HepG2 (cell line): ENCODE results near the gene HADH. TPM values are rescaled to one million over a fixed set of nuclear protein-coding genes. Genes with fewer than 3 reads are reported as not detected.

Experiments
- ETV5 ChIP-seq: IDR thresholded peaks from 2 replicates; pipeline ENCODE4 v1.6.1; 2018; ENCODE audit warnings: missing biosample characterization, missing genetic modification reagents, inconsistent platforms, borderline replicate concordance
- FOSL2 ChIP-seq: sonication (generic); formaldehyde crosslinking; IDR thresholded peaks from 2 replicates; pipeline ENCODE4 v1.4.0; 2020; ENCODE audit warnings: missing genetic modification reagents
- HMG20B ChIP-seq: conservative IDR thresholded peaks from 2 replicates; pipeline ENCODE4 v1.6.1; 2016; ENCODE audit warnings: missing genetic modification reagents, missing compliant biosample characterization
- HNF4A ChIP-seq: sonication (generic); formaldehyde crosslinking; IDR thresholded peaks from 2 replicates; pipeline ENCODE4 v1.4.0; 2020; ENCODE audit warnings: missing genetic modification reagents
- MTA1 ChIP-seq: sonication (generic); formaldehyde crosslinking; IDR thresholded peaks from 2 replicates; pipeline ENCODE4 v1.4.0; 2020; ENCODE audit warnings: missing genetic modification reagents, mild to moderate bottlenecking, borderline replicate concordance
- NFE2L2 ChIP-seq: fragments of 150-350 bp; IDR thresholded peaks from 2 replicates; pipeline ENCODE4 v1.6.1; 2014; ENCODE audit warnings: low read length
- NR2F6 ChIP-seq, 2 experiments: IDR thresholded peaks; 2 replicates each; pipeline ENCODE4 v1.6.1; 2016; ENCODE audit warnings: antibody characterized with exemption in 1 of 2, mild to moderate bottlenecking in 1 of 2
- POGZ ChIP-seq: sonication (generic); formaldehyde crosslinking; IDR thresholded peaks from 2 replicates; pipeline ENCODE4 v1.4.0; 2020; ENCODE audit warnings: mild to moderate bottlenecking, missing genetic modification reagents
- RCOR2 ChIP-seq: IDR thresholded peaks from 2 replicates; pipeline ENCODE4 v1.6.1; 2016; ENCODE audit warnings: missing biosample characterization, missing genetic modification reagents
- RFX5 ChIP-seq: IDR thresholded peaks from 2 replicates; pipeline ENCODE4 v1.6.1; 2011; ENCODE audit warnings: low read depth, low read length, improper control_type of control experiment
- SETDB1 ChIP-seq: sonication (generic); formaldehyde crosslinking; IDR thresholded peaks from 2 replicates; pipeline ENCODE4 v1.5.1; 2020; ENCODE audit warnings: missing genetic modification reagents, mild to moderate bottlenecking, borderline replicate concordance
- TBL1XR1 ChIP-seq: fragments of 150-350 bp; IDR thresholded peaks from 2 replicates; pipeline ENCODE4 v1.6.1; 2014; ENCODE audit warnings: borderline replicate concordance, low read length; ENCODE audit not compliant: partially characterized antibody
- TFDP1 ChIP-seq: IDR thresholded peaks from 2 replicates; pipeline ENCODE4 v1.6.1; 2016; ENCODE audit warnings: missing compliant biosample characterization, missing genetic modification reagents, borderline replicate concordance
- TFE3 ChIP-seq: IDR thresholded peaks from 2 replicates; pipeline ENCODE4 v1.6.1; 2016
- TOPORS ChIP-seq: sonication (generic); formaldehyde crosslinking; IDR thresholded peaks from 2 replicates; pipeline ENCODE4 v1.8.0; 2023; ENCODE audit warnings: mild to moderate bottlenecking, missing genetic modification reagents
- USF2 ChIP-seq, 2 experiments: sonication (generic) in 1 of 2; formaldehyde crosslinking in 1 of 2; IDR thresholded peaks; 2 replicates each; pipeline versions ENCODE4 v1.5.1 to v1.6.1; 2011 to 2020; ENCODE audit warnings: borderline replicate concordance in 1 of 2, low read depth in 1 of 2, low read length in 1 of 2, mild to moderate bottlenecking in 1 of 2, missing genetic modification reagents in 1 of 2, moderate library complexity in 1 of 2
- ZFX ChIP-seq: sonication (generic); formaldehyde crosslinking; IDR thresholded peaks from 2 replicates; pipeline ENCODE4 v1.4.0; 2020; ENCODE audit warnings: mild to moderate bottlenecking, low read depth, missing genetic modification reagents, moderate library complexity
- ZNF101 ChIP-seq: sonication (generic); formaldehyde crosslinking; IDR thresholded peaks from 2 replicates; pipeline ENCODE4 v1.4.0; 2020; ENCODE audit warnings: mild to moderate bottlenecking, low read depth, missing genetic modification reagents, borderline replicate concordance
- ZNF296 ChIP-seq: sonication (generic); formaldehyde crosslinking; conservative IDR thresholded peaks from 2 replicates; pipeline ENCODE4 v1.5.0; 2020; ENCODE audit warnings: mild to moderate bottlenecking, missing genetic modification reagents
- ZNF772 ChIP-seq: sonication (generic); formaldehyde crosslinking; IDR thresholded peaks from 2 replicates; pipeline ENCODE4 v1.5.0; 2020; ENCODE audit warnings: mild to moderate bottlenecking, missing genetic modification reagents
- ZSCAN21 ChIP-seq: sonication (generic); formaldehyde crosslinking; IDR thresholded peaks from 2 replicates; pipeline ENCODE4 v1.8.0; 2022; ENCODE audit warnings: mild to moderate bottlenecking, missing genetic modification reagents, moderate library complexity, borderline replicate concordance
- polyA plus RNA-seq, 8 experiments: library from polyadenylated mRNA; depleted of rRNA in 3 of 8; stranded (reverse) in 7 of 8; unstranded in 1 of 8; fragments of >200 nt; fragmentation: Illumina TruSeq in 4 of 8; extraction: Trizol in 4 of 8; gene quantifications; 2 replicates each; pipeline versions ENCODE4 v1.2.1 to v1.2.3, GENCODE V29; 2011 to 2016; ENCODE audit warnings: low read depth in 4 of 8, missing spikeins in 1 of 8, mixed read lengths in 1 of 8; ENCODE audit not compliant: insufficient read depth in 1 of 8
- total RNA-seq, 5 experiments: library from RNA; depleted of rRNA; stranded (reverse); fragments of >200 nt; fragmentation: Illumina TruSeq; extraction: Trizol; gene quantifications; 2 replicates each; pipeline ENCODE4 v1.2.3, GENCODE V29; 2016; ENCODE audit warnings: low read depth in 1 of 5
- TF ChIP-seq, protein P1 (sequence below): sonication (generic); formaldehyde crosslinking; IDR thresholded peaks from 2 replicates; pipeline ENCODE4 v1.5.0; 2020; ENCODE audit warnings: missing genetic modification reagents
- TF ChIP-seq, protein P2 (sequence below): sonication (generic); formaldehyde crosslinking; IDR thresholded peaks from 2 replicates; pipeline ENCODE4 v1.5.0; 2020; ENCODE audit warnings: missing genetic modification reagents, mild to moderate bottlenecking, borderline replicate concordance

The HADH gene
- total and polyA plus RNA-seq, 2 of the 13 experiments (the other 11 are each of a cell fraction or from before 2014, with no cell fraction given), result 29.6 to 33.9 TPM

DNA sequence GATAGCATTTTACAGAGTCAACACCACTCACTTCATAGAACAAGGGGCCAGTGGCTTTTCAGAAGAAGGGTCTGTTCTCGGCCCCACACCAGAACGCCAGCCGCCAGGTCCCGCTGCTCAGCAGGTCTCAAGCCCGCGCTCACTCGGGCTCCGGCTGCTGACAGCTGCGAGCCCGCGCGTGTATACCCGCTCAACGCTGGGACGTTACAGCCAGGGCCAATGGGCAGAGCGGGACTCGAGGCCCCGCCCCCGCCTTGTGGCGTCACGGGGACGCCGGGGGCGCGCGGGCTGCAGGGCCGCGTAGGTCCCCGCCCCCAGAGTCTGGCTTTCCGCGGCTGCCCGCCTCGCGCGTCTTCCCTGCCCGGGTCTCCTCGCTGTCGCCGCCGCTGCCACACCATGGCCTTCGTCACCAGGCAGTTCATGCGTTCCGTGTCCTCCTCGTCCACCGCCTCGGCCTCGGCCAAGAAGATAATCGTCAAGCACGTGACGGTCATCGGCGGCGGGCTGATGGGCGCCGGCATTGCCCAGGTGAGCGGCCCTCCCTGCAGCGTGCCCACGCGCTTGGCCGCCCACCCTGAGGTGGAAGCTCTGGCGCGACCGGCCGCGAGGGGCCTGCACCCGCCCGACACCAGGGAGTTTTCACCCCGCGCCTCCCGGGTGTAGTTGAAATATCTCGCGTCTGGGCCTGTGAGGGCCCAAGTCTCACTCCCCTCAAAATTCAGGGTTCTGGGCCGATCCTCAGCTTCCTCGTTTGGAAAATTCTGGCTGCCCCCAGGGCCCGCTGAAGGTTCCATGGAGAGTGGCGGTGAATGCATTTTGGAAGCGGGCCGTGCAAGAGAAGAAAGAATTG lies at the start of gene HADH (continued):
- TF ChIP-seq RCOR2 (CRISPR knock-in tag) (no peak), ZNF772 (no peak), RFX5 (no peak), ZFX (peak; percentile 91), HNF4A (CRISPR knock-in tag) (no peak), TBL1XR1 (no peak), USF2 (IDR thresholded peaks at IDR 0.05; ENCODE audit: low read depth, low read length) (no peak), USF2 (CRISPR knock-in tag; IDR thresholded peaks at IDR 0.05; ENCODE audit: borderline replicate concordance) (no peak), MTA1 (CRISPR knock-in tag) (peak; percentile 53; the same call in 1 of the 2 replicates), FOSL2 (CRISPR knock-in tag) (no peak), ETV5 (0 out of 2 replicates have a peak, but pooled peaks have one; percentile 31), ZSCAN21 (peak; percentile 94), POGZ (peak; percentile 83), SETDB1 (no peak), HMG20B (no peak), TFDP1 (CRISPR knock-in tag) (peak; percentile 94; the same call in 1 of the 2 replicates), ZNF101 (CRISPR knock-in tag) (no peak), NR2F6 (IDR thresholded peaks at IDR 0.05) (no peak), NR2F6 (CRISPR knock-in tag; IDR thresholded peaks at IDR 0.05) (no peak), TFE3 (CRISPR knock-in tag) (peak; percentile 6; the same call in 1 of the 2 replicates), TOPORS (CRISPR knock-in tag) (peak; percentile 81; the same call in 1 of the 2 replicates), NFE2L2 (no peak), ZNF296 (CRISPR knock-in tag) (no peak)
- TF ChIP-seq, protein P1, sequence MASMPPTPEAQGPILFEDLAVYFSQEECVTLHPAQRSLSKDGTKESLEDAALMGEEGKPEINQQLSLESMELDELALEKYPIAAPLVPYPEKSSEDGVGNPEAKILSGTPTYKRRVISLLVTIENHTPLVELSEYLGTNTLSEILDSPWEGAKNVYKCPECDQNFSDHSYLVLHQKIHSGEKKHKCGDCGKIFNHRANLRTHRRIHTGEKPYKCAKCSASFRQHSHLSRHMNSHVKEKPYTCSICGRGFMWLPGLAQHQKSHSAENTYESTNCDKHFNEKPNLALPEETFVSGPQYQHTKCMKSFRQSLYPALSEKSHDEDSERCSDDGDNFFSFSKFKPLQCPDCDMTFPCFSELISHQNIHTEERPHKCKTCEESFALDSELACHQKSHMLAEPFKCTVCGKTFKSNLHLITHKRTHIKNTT (CRISPR knock-in tag), result no peak
- TF ChIP-seq, protein P2, sequence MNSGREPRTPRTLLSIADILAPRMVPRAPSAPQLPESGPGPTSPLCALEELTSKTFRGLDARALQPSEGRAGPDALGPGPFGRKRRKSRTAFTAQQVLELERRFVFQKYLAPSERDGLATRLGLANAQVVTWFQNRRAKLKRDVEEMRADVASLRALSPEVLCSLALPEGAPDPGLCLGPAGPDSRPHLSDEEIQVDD (CRISPR knock-in tag), result peak; percentile 42; the same call in 1 of the 2 replicates
